ENCODE results near the gene ADAM11.
"Not testable (repeated sequence)": the region's sequence is repeated elsewhere in the genome, so short reads cannot be mapped to it uniquely, and the experiment has no call there.

ADAM11 gene

GRCh38 chr17:44796731-44797130, 37.9 kb downstream of the ADAM11 start:
- no peak for DNase-seq

DNA sequence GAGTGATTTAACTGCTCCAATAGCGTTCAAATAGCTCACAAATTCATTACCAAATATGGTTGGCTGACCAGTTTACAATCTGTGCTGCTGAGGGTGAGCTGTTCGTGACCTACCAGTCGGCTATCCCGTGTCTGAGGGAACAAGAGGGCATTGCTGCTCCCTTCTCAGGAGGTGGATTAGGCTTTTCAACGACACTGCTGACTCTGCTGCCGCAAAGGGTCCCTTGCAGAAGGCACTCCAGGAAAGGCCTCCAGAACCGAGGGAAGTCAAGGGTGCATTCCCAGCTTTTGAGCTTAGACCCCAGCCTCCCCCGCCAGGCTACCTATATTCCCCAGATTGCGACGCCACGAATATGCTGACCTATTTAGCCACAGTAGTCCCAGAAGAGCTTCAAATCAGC, 39.0 kb downstream of the ADAM11 start:
- no peak for DNase-seq

GRCh38 chr17:44798356-44798755, 39.6 kb downstream of the ADAM11 start:
- DNase-seq: no peak

DNA sequence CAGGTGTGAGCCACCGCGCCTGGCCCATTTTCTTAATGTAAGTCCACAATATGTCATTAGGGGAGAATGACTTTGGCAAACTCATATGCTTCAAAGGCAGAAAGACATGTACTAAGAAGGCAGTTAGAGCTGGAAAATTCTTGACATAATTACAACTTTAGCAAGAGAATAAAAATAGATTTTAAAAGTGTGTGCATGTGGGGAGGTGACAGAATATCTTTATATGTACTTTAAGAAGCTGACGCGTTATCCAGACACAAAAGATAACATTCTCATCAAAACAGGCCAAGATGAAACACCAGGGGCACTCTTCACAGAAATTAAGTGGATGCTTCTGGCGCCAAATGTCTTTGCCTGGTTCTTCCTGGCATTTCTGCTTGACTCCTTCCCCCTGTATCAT, 43.1 kb downstream of the ADAM11 start:
- no peak for DNase-seq

- no peak for DNase-seq
These were observed 45.7 kb downstream of the ADAM11 start for GRCh38 chr17:44804302-44805089.

- DNase-seq: no peak
These were observed 48.5 kb downstream of the ADAM11 start for GRCh38 chr17:44807093-44807816.

DNA sequence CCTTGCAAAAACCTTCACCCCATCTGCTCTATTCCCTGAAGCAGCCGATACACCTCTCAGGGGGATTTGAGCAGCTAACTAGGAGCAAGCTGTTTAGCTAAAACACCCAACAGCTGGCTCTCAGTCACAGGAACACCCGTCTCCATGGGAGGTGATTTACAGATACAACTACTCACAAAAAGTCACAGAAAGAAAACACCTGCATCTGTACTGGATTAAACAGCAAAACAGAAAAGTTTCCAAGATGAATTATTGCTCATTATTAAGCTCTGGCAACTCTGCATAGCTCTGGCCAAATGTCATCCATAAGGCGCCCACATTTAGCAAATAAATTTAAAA, 49.0 kb downstream of the ADAM11 start:
- no peak for DNase-seq

DNA sequence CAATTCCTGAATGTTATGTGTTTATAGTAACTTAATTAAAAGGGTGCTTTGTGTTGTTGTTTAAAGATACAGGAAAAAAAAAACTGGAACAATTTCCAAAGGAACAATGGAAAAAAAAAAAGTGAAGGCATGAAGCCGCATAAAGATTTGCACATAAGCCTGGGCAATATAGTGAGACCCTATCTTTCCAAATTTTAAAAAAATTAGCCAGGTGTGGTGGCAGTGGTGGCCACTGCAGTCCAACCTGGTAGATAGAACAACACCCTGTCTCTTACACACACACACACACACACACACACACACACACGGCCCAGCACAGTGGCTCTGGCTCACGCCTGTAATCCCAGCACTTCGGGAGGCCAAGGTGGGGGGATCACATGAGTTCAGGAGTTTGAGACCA, 49.4 kb downstream of the ADAM11 start:
- no peak for DNase-seq

DNA sequence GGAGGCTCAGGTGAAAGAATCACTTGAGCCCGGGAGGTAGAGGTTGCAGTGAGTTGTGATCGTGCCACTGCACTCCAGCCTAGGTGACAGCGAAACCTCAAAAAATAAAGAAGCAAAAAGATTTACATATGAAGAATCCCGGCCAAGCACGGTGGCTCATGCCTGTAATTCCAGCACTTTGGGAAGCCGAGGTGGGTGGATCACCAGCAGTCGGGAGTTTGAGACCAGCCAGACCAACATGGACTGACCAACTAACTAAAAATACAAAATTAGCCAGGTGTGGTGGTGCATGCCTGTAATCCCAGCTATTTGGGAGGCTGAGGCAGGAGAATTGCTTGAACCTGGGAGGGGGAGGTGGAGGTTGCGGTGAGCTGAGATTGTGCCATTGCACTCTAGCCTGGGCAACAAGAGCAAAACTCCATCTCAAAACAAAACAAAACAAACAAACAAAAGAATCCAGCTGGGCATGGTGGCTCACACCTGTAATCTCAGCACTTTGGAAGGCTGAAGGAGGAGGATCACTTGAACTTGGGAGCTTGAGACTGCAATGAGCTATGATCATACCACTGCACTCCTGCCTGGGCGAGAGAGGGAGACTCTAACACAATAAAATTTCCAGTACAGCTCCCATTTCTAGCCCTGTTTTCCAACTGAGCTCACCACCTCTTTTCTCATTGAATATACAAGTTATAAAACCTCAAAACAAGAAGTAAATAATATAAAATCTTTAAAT, 50.0 kb downstream of the ADAM11 start:
- DNase-seq: not testable (repeated sequence)

DNA sequence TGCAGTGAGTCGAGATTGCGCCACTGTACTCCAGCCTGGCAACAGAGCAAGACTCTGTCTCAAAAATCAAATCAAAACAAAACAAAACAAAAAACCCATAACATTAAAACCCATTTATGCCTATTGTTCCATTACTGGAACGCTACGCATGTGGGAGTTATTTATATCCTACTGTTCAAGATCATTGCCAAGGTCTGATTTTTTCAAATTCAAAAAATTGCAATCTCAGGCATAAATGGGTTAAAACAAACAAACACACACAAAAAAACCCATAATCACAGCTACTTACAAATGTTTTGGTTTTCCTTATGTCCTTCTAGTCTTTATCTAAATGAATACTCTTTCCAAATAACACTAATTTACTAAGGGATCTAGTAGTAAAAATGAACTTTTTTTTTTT, 53.5 kb downstream of the ADAM11 start:
- DNase-seq: no peak

GRCh38 chr17:44818508-44818907, 59.7 kb downstream of the ADAM11 start:
- DNase-seq: not testable (repeated sequence)

- no peak for DNase-seq
These were observed 61.9 kb downstream of the ADAM11 start for GRCh38 chr17:44820631-44821212.

- not testable (repeated sequence) for DNase-seq
These were observed 66.4 kb downstream of the ADAM11 start for GRCh38 chr17:44825236-44825635.

GRCh38 chr17:44826123-44826790, 67.5 kb downstream of the ADAM11 start:
- no peak for DNase-seq

DNA sequence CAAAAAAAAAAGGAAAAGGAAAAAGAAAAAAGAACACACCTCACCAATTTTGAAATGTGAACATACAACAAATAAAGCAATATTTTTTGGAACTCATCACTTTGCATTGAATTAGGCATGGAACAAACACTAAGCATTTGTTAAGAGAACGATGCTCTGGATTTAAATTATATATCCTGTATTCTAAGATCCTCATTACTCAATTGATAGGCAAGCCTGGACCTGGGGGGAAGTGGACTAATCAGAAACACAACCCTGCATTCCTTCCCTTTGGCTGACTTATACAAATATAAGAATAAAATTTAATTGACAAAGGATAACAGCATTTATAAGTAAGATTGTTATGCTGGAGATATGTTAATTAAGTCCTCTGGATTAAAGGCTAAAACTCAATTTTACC, 69.1 kb downstream of the ADAM11 start:
- no peak for DNase-seq

- peak; percentile 16 for DNase-seq
These were observed 70.2 kb downstream of the ADAM11 start for GRCh38 chr17:44828919-44829522.

GRCh38 chr17:44829523-44830358, 71.0 kb downstream of the ADAM11 start, which contains the start of gene GJC1:
TSS of gene GJC1 (minus strand) at chr17:44830287. CDS start at chr17:44805817, 24,470 bp downstream.
- peak; percentile 20 for DNase-seq

DNA sequence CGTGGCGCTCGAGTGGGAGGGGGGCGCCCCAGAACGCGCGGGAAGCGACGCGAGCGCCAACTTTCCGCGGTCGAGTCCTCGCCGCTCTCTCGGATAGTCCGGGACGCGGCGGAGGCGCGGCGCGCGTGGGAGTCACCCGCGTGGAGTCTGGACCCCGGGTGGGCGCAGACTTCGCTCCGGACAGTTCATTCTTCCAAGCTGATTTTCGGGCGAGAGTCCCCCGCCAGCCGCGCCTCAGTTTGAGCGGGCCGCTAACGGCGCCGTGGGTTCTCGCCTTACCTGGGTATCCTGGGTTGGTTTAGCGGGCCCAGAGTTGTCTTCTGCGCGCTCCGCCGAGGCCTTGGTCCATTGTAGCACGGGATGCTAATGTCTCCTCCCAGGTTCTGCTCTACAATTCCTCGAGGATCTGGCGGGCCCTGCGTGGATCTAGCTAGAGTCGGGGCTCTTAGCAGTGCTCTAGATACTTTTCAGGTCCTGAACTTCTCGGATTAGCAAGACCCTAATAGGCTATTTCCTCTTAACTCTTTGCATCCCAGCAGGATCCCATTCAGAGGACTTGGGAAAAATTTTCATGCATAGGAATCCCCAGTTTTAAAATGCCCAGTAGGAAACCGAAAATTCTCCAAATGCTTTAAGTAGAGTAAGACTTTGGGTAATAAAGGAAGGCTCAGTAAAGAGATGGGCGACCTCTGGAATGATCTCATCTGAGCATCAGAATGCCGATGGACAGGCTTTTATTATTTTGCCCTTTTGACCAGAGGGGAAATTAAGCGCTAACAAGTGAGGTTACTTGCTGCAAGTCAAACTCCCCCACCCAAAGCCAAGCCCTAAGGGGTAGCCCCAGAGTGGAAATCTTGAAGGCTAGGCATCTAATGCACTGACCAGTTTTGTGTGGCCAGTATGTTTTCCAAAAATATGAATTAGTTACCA, 71.8 kb downstream of the ADAM11 start:
- no peak for DNase-seq

DNA sequence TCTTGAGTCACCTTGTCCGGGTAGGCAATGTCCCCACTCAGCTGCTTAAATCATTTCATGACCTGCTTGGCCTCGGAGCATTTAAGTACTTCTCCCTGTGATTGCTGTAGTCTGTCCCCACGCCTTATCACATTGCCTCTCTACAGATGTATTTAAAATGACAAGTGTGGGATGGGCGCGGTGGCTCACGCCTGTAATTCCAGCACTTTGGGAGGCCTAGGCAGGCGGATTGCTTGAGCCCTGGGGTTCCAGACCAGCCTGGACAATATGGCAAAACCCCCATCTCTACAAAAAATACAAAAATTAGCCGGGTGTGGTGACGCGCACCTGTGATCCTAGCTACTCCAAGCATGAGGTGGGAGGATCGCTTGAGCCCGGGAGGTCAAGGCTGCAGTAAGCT, 72.6 kb downstream of the ADAM11 start:
- DNase-seq: no peak
